SIG-M5 treated with dmso at 0.1 percent for 504 hours (cell line): ENCODE measurements around the gene C11orf97.
"Not testable (repeated sequence)": the region's sequence is repeated elsewhere in the genome, so short reads cannot be mapped to it uniquely, and the experiment has no call there.

Experiments
- DNase-seq: peaks from one replicate; lab custom pipeline; 2025; ENCODE audit not compliant: unreplicated experiment; lab: John Stamatoyannopoulos, UW

C11orf97 gene

GRCh38 chr11:94555752-94556329 lies 43.6 kb downstream of the C11orf97 start:
- DNase-seq, result not testable (repeated sequence)

GRCh38 chr11:94557421-94557820 lies 45.2 kb downstream of the C11orf97 start:
- no peak for DNase-seq

DNA sequence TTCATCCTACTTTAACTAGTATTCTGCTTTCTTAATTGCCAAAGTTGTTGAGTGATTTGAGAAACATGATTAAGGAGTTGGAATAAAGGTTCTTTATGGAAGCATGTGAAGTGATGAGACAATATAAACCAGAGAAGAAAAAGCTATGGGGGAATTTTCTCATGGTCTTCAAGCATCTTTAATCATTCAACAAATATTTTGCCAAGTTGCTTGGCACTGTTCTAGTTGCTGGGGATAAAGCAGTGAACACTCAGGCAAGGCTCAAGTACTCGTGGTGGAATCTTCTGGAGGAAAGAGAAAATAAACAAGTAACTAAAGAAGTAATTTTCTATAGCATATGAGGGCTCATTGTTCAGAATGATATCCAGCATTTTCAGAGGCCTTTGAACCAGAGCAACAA lies 45.7 kb downstream of the C11orf97 start:
- no peak for DNase-seq

DNA sequence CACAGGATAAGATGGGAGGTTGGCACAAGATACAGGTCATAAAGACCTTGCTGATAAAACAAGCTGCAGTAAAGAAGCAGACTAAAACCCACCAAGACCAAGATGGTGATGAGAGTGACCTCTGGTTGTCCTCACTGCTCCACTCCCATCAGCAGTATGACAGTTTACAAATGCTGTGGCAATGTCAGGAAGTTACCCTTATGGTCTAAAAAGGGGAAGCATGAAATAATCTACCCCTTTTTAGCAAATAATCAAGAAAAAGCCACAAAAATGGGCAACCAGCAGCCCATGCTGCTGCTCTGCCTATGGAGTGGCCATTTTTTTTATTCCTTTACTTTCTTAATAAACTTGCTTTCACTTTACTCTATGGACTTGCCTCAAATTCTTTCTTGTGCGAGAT lies 46.2 kb downstream of the C11orf97 start:
- DNase-seq, result peak; percentile 87

- no peak for DNase-seq
Observed at GRCh38 chr11:94558932-94559331, 46.7 kb downstream of the C11orf97 start.

DNA sequence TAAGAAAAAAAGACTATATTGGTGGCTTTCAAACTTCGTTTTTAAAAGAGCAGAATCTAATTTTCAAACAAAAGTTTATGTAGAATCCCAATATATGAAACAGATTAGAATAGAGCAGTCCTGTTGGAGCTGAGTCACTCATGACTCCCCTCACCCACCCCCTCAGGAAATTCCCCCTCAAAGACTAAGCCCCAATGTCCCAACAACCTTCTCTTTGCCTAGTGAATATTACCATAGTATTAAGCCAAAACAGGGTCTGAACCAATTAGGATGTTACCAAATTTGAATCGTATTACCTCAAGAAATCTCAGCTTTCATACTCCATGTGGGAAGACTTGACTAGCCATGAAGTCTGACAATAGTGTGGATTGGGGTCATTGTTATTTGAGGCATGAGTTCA lies 47.1 kb downstream of the C11orf97 start:
- no peak for DNase-seq

DNA sequence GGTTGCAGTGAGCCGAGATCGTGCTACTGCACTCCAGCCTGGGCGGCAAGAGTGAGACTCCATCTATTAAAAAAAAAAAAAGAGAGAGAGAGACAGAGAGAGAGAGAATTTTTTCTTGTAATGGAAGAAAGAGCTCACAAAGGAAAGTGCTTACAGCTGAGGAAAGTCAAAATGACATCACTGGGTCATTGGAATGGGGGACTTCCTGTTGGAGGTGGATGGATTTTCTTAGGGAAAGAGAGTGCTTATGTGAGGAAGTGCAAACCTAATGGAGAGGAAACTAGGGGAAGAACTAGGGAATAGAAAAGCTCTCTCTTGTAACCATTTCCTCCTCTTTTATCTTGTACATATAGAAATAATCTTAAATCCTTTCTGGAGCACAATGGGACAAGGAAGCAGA lies 48.6 kb downstream of the C11orf97 start:
- DNase-seq, result no peak

GRCh38 chr11:94563176-94563847 lies 51.1 kb downstream of the C11orf97 start:
- DNase-seq, result peak; percentile 14

GRCh38 chr11:94563848-94564467 lies 51.7 kb downstream of the C11orf97 start:
- no peak for DNase-seq

DNA sequence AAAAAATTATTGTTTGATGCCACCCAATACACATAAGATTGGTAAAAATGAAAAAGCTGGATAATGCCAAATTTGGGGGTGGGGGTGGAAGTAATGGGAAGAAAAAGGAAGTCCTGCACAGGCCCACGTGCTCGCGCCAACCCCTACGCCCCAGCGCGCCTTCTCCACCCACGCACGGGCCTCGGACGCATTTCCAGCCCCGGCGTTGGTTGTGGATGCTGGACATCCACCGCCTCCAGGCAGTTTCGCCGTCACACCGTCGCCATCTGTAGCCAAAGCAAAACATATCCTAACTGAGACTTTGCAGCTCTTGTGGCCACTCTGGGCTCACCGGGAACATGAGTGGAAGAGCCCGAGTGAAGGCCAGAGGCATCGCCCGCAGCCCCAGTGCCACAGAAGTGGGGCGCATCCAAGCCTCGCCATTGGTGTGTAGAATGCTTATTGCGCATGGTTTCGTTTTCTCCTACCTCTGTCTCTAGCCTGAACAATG lies 55.0 kb downstream of the C11orf97 start, which contains the start of gene PIWIL4:
TSS of gene PIWIL4 (plus strand) at position 188 of the 490 bp plus-strand sequence. CDS start at position 339, 151 bp downstream.
- DNase-seq, result no peak

GRCh38 chr11:94568200-94568599 lies 55.9 kb downstream of the C11orf97 start:
- DNase-seq, result no peak

DNA sequence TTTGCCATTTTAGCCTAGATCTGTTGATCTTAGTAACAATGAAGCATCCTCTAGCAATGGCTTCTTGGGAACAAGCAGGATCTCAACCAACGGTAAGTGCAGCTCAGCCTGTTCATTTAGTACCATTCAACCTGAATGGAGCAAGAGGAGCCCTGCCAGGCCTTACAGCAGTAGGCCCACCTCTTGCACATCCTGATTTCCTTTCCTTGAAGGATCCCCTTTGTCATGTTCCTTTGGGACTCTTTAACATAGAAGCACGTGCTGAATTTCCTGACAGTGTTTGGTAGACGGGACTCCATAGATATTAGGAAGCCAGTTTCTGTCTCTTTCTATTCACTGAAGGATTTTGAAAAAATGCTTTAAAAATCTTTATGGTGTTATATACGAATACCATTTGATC lies 56.5 kb downstream of the C11orf97 start:
- no peak for DNase-seq

DNA sequence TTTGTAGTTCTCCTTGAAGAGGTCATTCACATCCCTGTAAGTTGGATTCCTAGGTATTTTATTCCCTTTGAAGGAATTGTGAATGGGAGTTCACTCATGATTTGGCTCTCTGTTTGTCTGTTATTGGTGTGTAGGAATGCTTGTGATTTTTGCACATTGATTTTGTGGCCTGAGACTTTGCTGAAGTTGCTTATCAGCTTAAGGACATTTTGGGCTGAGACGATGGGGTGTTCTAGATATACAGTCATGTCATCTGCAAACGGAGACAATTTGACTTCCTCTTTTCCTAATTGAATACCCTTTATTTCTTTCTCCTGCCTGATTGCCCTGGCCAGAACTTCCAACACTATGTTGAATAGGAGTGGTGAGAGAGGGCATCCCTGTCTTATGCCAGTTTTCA lies 60.7 kb downstream of the C11orf97 start:
- DNase-seq, result not testable (repeated sequence)

DNA sequence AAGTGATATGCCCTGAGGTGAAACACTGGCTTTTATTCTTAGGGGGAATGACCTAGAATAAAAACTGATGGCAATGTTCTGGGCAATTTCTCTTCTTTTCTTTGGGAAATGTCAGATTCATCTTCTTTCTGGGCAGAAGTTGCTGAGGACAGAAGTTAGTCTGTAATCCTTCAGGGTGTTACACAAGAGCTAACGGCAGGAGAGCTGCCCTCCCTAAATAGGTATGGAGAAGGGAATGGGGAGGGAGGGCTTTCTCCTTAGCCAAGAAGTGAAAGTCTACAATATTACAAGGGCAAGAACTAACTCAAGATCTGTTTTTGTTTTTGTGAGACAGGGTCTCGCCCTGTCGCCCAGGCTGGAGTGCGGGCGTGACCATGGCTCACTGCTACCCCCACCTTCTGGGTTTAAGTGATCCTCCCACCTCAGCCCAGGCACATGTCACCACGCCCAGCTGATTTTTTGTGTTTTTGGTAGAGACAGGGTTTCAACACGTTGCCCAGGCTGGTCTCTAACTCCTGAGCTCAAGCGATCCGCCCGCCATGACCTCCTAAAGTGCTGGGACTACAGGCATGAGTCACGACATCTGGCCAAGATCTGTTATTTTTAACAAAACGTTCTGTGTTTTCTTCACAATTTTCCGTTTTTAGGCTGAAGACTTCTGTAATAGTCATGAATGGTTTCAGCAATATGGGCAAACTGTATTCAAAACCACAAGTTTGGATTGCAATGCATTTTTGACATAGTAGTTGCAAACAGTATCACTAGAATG lies 62.1 kb downstream of the C11orf97 start:
- peak; percentile 97 for DNase-seq

DNA sequence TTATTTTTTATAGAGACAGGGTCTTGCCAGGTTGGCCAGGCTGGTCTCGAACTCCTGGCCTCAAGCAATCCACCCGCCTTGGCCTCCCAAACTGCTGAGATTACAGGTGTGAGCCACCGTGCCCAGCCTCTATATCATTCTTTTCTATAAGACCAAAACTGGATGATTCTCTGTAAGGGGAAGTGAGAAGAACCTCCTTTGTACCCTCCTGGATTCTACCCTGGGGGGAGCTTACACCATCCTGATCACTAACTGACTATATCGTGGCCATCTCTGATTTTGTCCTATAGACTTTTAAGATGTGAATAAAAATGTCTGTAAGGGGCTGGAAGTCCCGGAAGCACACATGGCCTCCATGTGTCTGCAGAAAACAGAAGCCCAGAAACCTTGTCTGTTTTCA lies 64.0 kb downstream of the C11orf97 start:
- DNase-seq, result peak; percentile 40

DNA sequence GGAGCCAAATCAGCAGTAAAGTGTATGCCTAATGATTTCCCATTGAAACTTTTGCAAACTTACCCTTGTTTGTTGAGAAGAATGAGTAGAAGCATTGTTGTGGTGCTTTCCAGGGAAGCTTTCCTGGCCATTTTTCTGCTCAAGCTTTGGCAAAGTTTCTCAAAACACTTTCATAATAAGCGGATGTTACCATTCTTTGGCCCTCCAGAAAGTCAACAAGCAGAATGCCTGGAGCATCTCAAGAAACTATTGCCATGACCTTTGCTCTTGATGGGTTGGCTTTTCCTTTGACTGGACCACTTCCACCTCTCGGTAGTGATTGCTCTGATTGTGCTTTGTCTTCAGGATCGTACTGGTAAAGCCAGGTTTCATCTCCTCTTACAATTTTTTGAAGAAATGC lies 65.6 kb downstream of the C11orf97 start:
- DNase-seq, result no peak
